Liver (tissue), 9 donors: ENCODE results near the gene ST3GAL4. TPM values are rescaled to one million over a fixed set of nuclear protein-coding genes. Genes with fewer than 3 reads are reported as not detected.

ENCODE experiments used
- DNase-seq: peaks from one replicate; pipeline ENCODE4 v3.0.0-alpha.2; 2017; ENCODE audit warnings: low spot score
- H3K27ac ChIP-seq, 2 donors: one replicate each; pipeline ENCODE4 v1.7.0; 2013; ENCODE audit warnings: inconsistent platforms in 2 of 2, low read length in 2 of 2, control low read depth in 1 of 2, low read depth in 1 of 2, mild to moderate bottlenecking in 1 of 2
- H3K27me3 ChIP-seq, 4 donors: one replicate each; pipeline versions ENCODE4 v1.6.1 to v1.7.0; 2013; ENCODE audit warnings: low read length in 3 of 4, inconsistent platforms in 1 of 4, mild to moderate bottlenecking in 1 of 4, moderate library complexity in 1 of 4; ENCODE audit not compliant: control insufficient read depth in 4 of 4, insufficient read depth in 4 of 4
- H3K36me3 ChIP-seq, 4 donors: one replicate each; pipeline versions ENCODE4 v1.6.1 to v1.7.0; 2013; ENCODE audit warnings: low read length in 3 of 4, mild to moderate bottlenecking in 3 of 4, low read depth in 1 of 4, moderate library complexity in 1 of 4; ENCODE audit not compliant: control insufficient read depth in 4 of 4, insufficient read depth in 3 of 4
- H3K4me1 ChIP-seq, 4 donors: one replicate each; pipeline versions ENCODE4 v1.6.1 to v1.7.0; 2013; ENCODE audit warnings: low read length in 3 of 4, mild to moderate bottlenecking in 3 of 4, moderate library complexity in 1 of 4; ENCODE audit not compliant: control insufficient read depth in 4 of 4, insufficient read depth in 4 of 4
- H3K4me3 ChIP-seq, 3 donors: one replicate each; pipeline versions ENCODE4 v1.6.1 to v1.7.0; 2013; ENCODE audit warnings: low read length in 3 of 3, control low read depth in 1 of 3, low read depth in 1 of 3, mild to moderate bottlenecking in 1 of 3
- H3K9ac ChIP-seq, 2 donors: one replicate each; pipeline ENCODE4 v1.7.0; 2013; ENCODE audit warnings: low read length in 2 of 2, mild to moderate bottlenecking in 2 of 2, moderate library complexity in 2 of 2, control low read depth in 1 of 2, low read depth in 1 of 2
- H3K9me3 ChIP-seq, 4 donors: one replicate each; pipeline versions ENCODE4 v1.6.1 to v1.7.0; 2013; ENCODE audit warnings: low read length in 3 of 4; ENCODE audit not compliant: control insufficient read depth in 4 of 4
- ATF3 ChIP-seq: IDR thresholded peaks from 2 replicates; pipeline ENCODE4 v1.6.1; 2016; ENCODE audit warnings: antibody characterized with exemption
- CTCF ChIP-seq: fragments of 150-350 bp; IDR thresholded peaks from 2 replicates; pipeline ENCODE4 v1.5.1; 2017; ENCODE audit warnings: improper control_type of control experiment, low read depth, low read length; ENCODE audit not compliant: missing input control
- FOXA1 ChIP-seq: IDR thresholded peaks from 2 replicates; pipeline ENCODE4 v1.6.1; 2016; ENCODE audit warnings: antibody characterized with exemption
- FOXA2 ChIP-seq: IDR thresholded peaks from 2 replicates; pipeline ENCODE4 v1.6.1; 2016; ENCODE audit warnings: antibody characterized with exemption
- GABPA ChIP-seq, 2 donors: IDR thresholded peaks in 1 of 2; conservative IDR thresholded peaks in 1 of 2; 2 replicates each; pipeline ENCODE4 v1.6.1; 2016; ENCODE audit warnings: antibody characterized with exemption in 2 of 2, mild to moderate bottlenecking in 1 of 2, moderate library complexity in 1 of 2
- HNF4A ChIP-seq, 2 donors: conservative IDR thresholded peaks; 2 replicates each; pipeline ENCODE4 v1.6.1; 2016; ENCODE audit warnings: antibody characterized with exemption in 2 of 2, mild to moderate bottlenecking in 2 of 2
- HNF4G ChIP-seq: IDR thresholded peaks from 2 replicates; pipeline ENCODE4 v1.6.1; 2016; ENCODE audit warnings: antibody characterized with exemption
- JUND ChIP-seq, 2 donors: IDR thresholded peaks; 2 replicates each; pipeline ENCODE4 v1.6.1; 2016; ENCODE audit warnings: antibody characterized with exemption in 2 of 2
- MAX ChIP-seq: IDR thresholded peaks from 2 replicates; pipeline ENCODE4 v1.6.1; 2016; ENCODE audit warnings: antibody characterized with exemption
- NR2F2 ChIP-seq: IDR thresholded peaks from 2 replicates; pipeline ENCODE4 v1.6.1; 2016; ENCODE audit warnings: antibody characterized with exemption
- RAD21 ChIP-seq, 2 donors: IDR thresholded peaks; 2 replicates each; pipeline ENCODE4 v1.6.1; 2016; ENCODE audit warnings: antibody characterized with exemption in 2 of 2, mild to moderate bottlenecking in 2 of 2
- REST ChIP-seq: IDR thresholded peaks from 2 replicates; pipeline ENCODE4 v1.6.1; 2016; ENCODE audit warnings: antibody characterized with exemption, mild to moderate bottlenecking
- SP1 ChIP-seq: IDR thresholded peaks from 2 replicates; pipeline ENCODE4 v1.6.1; 2018; ENCODE audit warnings: antibody characterized with exemption, mild to moderate bottlenecking
- TAF1 ChIP-seq: conservative IDR thresholded peaks from 2 replicates; pipeline ENCODE4 v1.6.1; 2016; ENCODE audit warnings: antibody characterized with exemption, mild to moderate bottlenecking
- YY1 ChIP-seq: IDR thresholded peaks from 2 replicates; pipeline ENCODE4 v1.6.1; 2016; ENCODE audit warnings: antibody characterized with exemption, mild to moderate bottlenecking
- ZBTB33 ChIP-seq: IDR thresholded peaks from 2 replicates; pipeline ENCODE4 v1.6.1; 2016; ENCODE audit warnings: antibody characterized with exemption
- WGBS: extraction: QIAGEN DNeasy Blood & Tissue Kit; methylation state at CpG from one replicate; pipeline ENCODE4 v1.1.7; 2013; 5-methylcytosine and 5-hydroxymethylcytosine counted together
- polyA plus RNA-seq, 2 donors: library from polyadenylated mRNA; stranded (reverse) in 1 of 2; unstranded in 1 of 2; fragments of 200-250 nt in 1 of 2; fragments of >200 nt in 1 of 2; fragmentation: Nextera tagmentation in 1 of 2; extraction: Ambion mirVana in 1 of 2; gene quantifications; one replicate each; pipeline versions ENCODE4 v1.2.1 to v1.2.3, GENCODE V29; 2013 to 2015
- total RNA-seq, 2 donors: library from RNA; depleted of rRNA; stranded (reverse); fragments of >200 nt; gene quantifications; one replicate each; pipeline ENCODE4 v1.2.3, GENCODE V29; 2014
- donor health status: healthy.
- donor health status: healthy.
- donor health status: healthy.
- donor health status: healthy.
- donor health status: healthy.

ST3GAL4 gene
- total and polyA plus RNA-seq, 4 donors: 4.5 to 18.4 (median 10.6) TPM

- H3K4me1 ChIP-seq: peaks cover 5 to 27% (median 19%) of the 10 kb centered on the region in 4 donors
- 81% methylated on average over 2 of the region's 2 CpGs for WGBS
- no peaks in the 10 kb centered on the region for H3K27me3 ChIP-seq
- no peaks in the 10 kb centered on the region for H3K36me3 ChIP-seq
- H3K9ac ChIP-seq: no peak overlapping the region
- H3K4me3 ChIP-seq: no peak overlapping the region
- H3K9me3 ChIP-seq: no peaks in the 10 kb centered on the region
- no peak for DNase-seq
- peak overlapping the region in 1 of 2 donors; percentile 1 for H3K27ac ChIP-seq
- TF ChIP-seq RAD21 (IDR thresholded peaks at IDR 0.05) (no peak), REST (no peak), ZBTB33 (no peak), ATF3 (no peak), JUND (IDR thresholded peaks at IDR 0.05) (no peak), GABPA (IDR thresholded peaks at IDR 0.05 in 1 of 2, conservative IDR thresholded peaks at IDR 0.05 in 1 of 2) (no peak), TAF1 (no peak), YY1 (no peak), SP1 (no peak), HNF4A (conservative IDR thresholded peaks at IDR 0.05) (no peak), FOXA1 (no peak), HNF4G (no peak), FOXA2 (no peak), MAX (no peak), CTCF (no peak), NR2F2 (no peak)
These were observed 3.3 kb downstream of the ST3GAL4 start for GRCh38 chr11:126358763-126359160.
